ENCODE results near the gene TAF11L7.

DNA sequence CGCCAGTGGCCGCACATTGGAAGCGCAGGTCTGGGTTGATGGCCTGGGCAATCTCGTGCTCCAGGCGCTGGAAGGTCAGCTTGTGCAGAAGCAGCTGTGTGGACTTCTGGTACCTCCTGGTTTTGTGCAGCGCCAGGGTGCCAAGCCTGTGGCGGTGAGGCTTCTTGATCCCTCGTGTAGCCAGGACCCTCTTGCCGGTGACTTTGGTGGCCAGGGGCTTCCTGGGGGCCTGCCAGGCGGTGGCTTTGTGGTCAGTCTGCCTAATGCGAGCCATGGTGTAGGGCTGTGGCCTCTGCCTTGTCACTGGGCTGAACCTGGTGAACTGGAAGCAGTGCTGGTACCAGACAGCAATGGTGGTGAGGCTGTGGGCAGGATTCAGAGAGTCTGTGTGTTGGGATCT, 40.1 kb upstream of the TAF11L7 start:
- TF ChIP-seq, protein P1, sequence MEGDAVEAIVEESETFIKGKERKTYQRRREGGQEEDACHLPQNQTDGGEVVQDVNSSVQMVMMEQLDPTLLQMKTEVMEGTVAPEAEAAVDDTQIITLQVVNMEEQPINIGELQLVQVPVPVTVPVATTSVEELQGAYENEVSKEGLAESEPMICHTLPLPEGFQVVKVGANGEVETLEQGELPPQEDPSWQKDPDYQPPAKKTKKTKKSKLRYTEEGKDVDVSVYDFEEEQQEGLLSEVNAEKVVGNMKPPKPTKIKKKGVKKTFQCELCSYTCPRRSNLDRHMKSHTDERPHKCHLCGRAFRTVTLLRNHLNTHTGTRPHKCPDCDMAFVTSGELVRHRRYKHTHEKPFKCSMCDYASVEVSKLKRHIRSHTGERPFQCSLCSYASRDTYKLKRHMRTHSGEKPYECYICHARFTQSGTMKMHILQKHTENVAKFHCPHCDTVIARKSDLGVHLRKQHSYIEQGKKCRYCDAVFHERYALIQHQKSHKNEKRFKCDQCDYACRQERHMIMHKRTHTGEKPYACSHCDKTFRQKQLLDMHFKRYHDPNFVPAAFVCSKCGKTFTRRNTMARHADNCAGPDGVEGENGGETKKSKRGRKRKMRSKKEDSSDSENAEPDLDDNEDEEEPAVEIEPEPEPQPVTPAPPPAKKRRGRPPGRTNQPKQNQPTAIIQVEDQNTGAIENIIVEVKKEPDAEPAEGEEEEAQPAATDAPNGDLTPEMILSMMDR (IDR thresholded peaks at IDR 0.05), result no peak
- TF ChIP-seq POLR2AphosphoS5 (IDR thresholded peaks at IDR 0.05; ENCODE audit: low read depth, low read length) (no peak), SIN3A (IDR thresholded peaks at IDR 0.05; ENCODE audit: borderline replicate concordance, insufficient read depth, low read depth, low read length) (no peak), TCF7L2 (IDR thresholded peaks at IDR 0.05; ENCODE audit: low read depth, low read length) (no peak)
- TF ChIP-seq, protein P2, sequence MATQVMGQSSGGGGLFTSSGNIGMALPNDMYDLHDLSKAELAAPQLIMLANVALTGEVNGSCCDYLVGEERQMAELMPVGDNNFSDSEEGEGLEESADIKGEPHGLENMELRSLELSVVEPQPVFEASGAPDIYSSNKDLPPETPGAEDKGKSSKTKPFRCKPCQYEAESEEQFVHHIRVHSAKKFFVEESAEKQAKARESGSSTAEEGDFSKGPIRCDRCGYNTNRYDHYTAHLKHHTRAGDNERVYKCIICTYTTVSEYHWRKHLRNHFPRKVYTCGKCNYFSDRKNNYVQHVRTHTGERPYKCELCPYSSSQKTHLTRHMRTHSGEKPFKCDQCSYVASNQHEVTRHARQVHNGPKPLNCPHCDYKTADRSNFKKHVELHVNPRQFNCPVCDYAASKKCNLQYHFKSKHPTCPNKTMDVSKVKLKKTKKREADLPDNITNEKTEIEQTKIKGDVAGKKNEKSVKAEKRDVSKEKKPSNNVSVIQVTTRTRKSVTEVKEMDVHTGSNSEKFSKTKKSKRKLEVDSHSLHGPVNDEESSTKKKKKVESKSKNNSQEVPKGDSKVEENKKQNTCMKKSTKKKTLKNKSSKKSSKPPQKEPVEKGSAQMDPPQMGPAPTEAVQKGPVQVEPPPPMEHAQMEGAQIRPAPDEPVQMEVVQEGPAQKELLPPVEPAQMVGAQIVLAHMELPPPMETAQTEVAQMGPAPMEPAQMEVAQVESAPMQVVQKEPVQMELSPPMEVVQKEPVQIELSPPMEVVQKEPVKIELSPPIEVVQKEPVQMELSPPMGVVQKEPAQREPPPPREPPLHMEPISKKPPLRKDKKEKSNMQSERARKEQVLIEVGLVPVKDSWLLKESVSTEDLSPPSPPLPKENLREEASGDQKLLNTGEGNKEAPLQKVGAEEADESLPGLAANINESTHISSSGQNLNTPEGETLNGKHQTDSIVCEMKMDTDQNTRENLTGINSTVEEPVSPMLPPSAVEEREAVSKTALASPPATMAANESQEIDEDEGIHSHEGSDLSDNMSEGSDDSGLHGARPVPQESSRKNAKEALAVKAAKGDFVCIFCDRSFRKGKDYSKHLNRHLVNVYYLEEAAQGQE (IDR thresholded peaks at IDR 0.05; ENCODE audit: insufficient read depth in 1 of 2, low read depth in 2 of 2, low read length in 1 of 2), result no peak

Data from Panc1 (cell line).